IMR-90 (cell line): Measurements from ENCODE around the gene PSMD9. TPM values are rescaled to one million over a fixed set of nuclear protein-coding genes. Genes with fewer than 3 reads are reported as not detected.

ENCODE experiments used
- MAZ ChIP-seq: IDR thresholded peaks from 2 replicates; pipeline ENCODE4 v1.6.1; 2012; ENCODE audit warnings: low read depth, mild to moderate bottlenecking, low read length, improper control_type of control experiment, moderate library complexity, borderline replicate concordance
- POLR2A ChIP-seq: IDR thresholded peaks from 2 replicates; pipeline ENCODE4 v1.6.1; 2012; ENCODE audit warnings: mild to moderate bottlenecking, low read depth, low read length
- RFX5 ChIP-seq: IDR thresholded peaks from 2 replicates; pipeline ENCODE4 v1.8.0; 2012; ENCODE audit warnings: low read depth, mild to moderate bottlenecking, low read length, moderate library complexity
- SMC3 ChIP-seq: fragments of 150-350 bp; IDR thresholded peaks from 2 replicates; pipeline ENCODE4 v1.6.1; 2016; ENCODE audit warnings: low read depth, mild to moderate bottlenecking, antibody characterized with exemption, low read length, moderate library complexity
- USF2 ChIP-seq: fragments of 150-350 bp; IDR thresholded peaks from 2 replicates; pipeline ENCODE4 v1.6.1; 2017; ENCODE audit warnings: mild to moderate bottlenecking, antibody characterized with exemption, low read length, low read depth
- polyA plus RNA-seq, 3 experiments: library from polyadenylated mRNA; depleted of rRNA; stranded (reverse); fragments of >200 nt; gene quantifications; 2 replicates each; pipeline ENCODE4 v1.2.3, GENCODE V29; 2012; ENCODE audit warnings: low replicate concordance in 1 of 3
- total RNA-seq: library from RNA; depleted of rRNA; stranded (reverse); fragments of >200 nt; gene quantifications from 2 replicates; pipeline ENCODE4 v1.2.3, GENCODE V29; 2012

Gene PSMD9
- total and polyA plus RNA-seq, 2 of the 4 experiments (the other 2 are of a cell fraction), result 135 to 142 TPM

DNA sequence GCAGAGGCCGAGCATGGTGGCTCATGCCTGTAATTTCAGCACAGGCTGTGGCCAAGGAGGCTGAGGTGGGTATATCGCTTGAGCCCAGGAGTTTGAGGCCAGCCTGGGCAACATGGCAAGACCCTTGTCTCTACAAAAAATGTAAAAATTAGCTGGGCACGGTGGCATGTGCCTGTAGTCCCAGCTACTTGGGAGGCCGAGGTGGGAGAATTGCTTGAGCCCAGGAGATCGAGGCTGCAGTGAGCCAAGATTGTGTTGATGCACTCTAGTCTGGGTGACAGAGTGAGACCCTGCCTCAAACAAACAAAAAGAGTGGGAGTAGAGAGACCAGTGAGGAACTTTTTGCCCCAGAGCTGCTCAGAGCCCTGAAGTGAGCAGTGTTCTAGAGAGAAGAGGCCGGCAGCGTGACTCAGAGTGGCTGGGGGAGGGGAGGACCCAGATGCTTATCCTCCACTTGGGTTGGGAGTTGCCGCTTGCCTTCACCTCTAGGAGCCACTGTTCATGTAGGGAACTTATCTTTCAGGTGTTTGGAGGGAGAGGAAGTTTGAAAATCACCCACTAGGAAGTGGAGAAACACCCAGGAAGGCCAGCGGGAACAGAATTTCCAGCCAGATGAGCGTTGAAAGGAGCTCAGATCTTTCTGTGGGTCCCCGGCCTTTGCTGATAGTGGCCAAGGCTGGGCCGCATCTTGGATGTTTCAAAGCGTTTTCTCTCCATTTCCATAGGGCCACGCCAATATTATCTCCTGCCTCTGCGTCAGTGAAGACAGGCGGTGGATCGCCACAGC lies 45.1 kb downstream of the PSMD9 start (continued):
- TF ChIP-seq MAZ (no peak), POLR2A (no peak), SMC3 (no peak), USF2 (no peak), RFX5 (no peak)
